NAMALWA (cell line): ENCODE data around the gene MYL7.
"Not testable (repeated sequence)": the region's sequence is repeated elsewhere in the genome, so short reads cannot be mapped to it uniquely, and the experiment has no call there.

Source experiments
- DNase-seq: peaks from one replicate; pipeline ENCODE4 v3.0.0-alpha.2; 2015; ENCODE audit warnings: low spot score

Gene MYL7

GRCh38 chr7:44141221-44141850 lies at the start of gene MYL7:
TSS of gene MYL7 (minus strand) at chr7:44141332. CDS start at chr7:44141305, 27 bp downstream.
- DNase-seq = no peak

DNA sequence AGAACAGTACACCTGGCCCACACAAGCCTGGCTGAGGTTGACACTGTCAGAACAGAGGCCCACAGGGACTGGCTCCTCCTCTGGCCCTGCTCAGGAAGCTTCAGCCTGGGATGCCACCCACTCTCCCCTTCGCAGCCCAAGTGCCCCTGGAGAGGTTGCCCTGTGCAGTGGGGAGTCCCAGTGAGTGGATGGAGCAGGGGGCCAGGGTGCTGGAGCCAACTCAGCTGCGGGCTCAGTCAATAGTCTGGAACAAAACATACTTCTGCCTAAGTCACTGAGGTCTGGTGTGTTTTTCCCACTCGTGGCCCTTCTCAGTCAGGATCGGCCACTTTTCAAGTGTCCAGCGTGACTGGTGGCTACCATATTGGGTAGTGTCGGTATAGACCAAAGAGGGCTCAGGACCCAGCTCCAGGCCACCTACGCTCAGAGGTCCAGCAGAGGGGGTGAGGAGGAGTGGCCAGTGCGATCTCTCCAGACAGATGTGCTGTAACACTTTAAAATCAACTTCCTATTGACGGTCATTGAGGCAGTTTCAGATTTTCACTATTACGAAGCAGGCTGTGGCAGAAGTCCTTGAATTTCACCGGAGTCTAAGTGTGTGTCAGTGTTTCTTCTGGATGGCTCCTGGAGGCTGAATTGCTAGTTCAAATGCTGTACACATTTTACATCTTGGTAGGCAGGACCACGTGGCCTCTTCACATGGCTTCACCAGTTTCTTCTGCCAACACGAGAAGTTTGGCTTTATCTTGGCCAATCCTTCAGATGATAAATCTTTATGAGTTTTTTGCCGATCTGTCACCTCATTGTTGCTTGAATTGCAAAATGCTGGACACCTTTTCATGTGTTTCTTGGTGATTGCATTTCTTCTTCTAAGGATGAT lies 49.1 kb upstream of the MYL7 start:
- DNase-seq = no peak

DNA sequence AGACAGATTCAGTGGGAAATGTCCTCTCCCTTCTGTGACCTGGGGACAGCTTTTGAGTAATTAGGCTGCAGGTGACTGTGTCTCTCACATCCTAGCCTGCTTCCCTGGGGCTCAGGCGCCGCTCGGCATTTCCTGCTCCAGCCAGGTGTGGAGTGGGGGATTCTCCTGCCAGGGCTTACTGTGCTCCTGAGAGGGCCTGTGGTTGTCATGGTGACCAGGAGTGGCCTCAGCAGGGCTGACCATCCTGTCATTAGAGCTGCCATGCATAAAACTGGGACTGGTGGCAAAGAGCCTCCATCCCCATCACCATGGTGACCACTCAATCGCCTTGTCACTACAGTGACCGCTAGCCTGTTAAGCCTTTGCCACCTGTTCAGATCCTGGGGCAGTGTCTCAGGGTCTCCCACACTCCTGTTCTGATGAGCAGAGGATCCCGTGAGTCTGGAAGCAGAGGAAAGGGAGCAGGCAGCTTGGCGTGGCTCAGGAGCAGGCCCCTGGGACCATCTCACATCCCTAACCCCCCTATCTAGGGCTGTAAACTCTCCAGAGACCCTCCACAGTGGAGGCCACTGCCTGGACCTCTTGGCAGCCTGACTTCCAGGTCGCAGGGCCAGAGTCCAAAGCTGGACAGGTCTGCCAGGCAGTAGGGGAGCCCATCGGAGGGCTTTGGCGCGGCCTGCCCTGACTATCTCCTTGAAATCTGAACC lies 48.3 kb upstream of the MYL7 start, which contains the start of gene GCK:
Gene GCK (minus strand): TSS at position 154 of the 707 bp plus-strand sequence. CDS start 486 bp downstream, outside the sequence.
- DNase-seq = no peak

GRCh38 chr7:44188480-44189225 lies 47.5 kb upstream of the MYL7 start:
- DNase-seq = no peak

- DNase-seq = no peak
Measured at GRCh38 chr7:44187636-44188416, 46.7 kb upstream of the MYL7 start.

GRCh38 chr7:44186736-44187135 lies 45.6 kb upstream of the MYL7 start:
- DNase-seq = no peak

DNA sequence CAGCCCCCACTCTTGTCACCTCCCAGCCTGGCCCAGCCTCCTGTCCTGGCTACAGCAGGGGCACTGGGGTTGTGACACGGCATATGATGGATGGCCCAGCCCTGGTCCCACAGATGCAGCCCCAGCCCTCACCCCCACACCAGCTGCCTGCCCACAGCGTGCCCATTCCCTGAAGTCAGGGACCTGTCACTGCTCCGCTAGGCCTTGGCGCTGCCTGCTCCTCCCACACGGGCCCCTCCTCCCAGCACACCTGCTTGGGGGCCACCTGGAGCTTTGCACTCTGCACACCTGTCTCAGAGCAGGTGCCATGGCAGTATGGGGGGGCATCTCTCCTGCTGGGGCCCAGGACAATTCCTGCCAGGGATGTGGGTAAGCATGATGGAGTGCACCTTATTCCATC lies 44.6 kb upstream of the MYL7 start:
- no peak for DNase-seq

- no peak for DNase-seq
Measured at GRCh38 chr7:44184873-44185446, 43.8 kb upstream of the MYL7 start.

- DNase-seq = no peak
Measured at GRCh38 chr7:44184206-44184872, 43.2 kb upstream of the MYL7 start.

DNA sequence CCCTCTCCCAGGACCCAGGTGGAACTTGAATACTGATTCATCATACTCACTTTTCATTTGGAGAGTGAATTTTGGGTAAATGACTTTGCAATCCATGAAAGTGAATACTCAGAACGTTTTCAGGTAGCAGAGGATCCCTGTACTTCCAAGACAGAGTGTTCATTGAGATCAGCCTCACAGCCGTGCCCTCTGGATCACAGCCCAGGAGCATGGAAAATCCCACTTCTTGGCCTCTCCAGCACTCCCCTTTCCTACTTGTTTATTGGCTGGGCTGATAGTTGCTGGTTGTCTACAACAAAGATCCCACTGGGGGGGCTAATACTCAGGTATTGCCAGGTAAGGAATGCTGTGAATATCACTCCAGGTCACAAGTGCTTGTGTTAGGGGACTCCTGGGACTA lies 42.3 kb upstream of the MYL7 start:
- no peak for DNase-seq

DNA sequence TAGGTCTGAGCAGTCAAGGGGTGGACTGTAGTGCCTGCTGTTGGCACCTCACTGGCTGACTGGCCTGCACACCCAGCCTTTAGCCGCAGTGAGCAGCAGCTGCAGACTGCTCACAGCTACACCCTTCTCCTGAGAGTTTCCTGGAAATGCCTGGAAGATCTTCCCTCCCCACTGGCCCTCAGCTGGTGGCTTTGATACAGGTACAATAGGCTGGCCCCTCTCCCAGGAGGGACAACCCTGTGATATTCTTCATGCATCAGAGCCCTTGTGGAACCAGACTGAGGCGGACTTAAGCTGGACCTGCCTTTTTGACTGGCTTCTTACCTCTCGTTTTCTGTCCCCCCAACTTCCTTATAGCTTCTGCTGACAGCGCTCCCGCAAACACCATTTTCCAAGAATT lies 41.7 kb upstream of the MYL7 start:
- DNase-seq = no peak

DNA sequence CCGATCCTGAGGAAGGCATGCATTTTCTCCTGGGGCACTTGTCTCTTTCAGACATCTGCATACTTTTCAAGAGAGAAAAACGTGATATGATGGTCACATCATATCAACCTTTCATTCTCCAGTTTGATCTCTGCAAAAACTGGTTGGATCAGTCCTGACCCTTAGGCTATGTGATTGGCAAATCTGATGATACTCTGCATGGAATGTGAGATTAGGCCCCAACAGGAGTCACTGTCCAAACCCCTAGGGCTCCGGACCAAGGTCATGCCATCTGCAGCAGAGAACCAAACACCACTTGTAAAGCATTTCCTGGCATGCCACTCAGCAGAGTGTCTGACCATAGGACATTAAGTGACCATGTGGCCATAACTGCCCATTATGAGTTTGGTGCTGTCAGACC lies 39.5 kb upstream of the MYL7 start:
- no peak for DNase-seq

DNA sequence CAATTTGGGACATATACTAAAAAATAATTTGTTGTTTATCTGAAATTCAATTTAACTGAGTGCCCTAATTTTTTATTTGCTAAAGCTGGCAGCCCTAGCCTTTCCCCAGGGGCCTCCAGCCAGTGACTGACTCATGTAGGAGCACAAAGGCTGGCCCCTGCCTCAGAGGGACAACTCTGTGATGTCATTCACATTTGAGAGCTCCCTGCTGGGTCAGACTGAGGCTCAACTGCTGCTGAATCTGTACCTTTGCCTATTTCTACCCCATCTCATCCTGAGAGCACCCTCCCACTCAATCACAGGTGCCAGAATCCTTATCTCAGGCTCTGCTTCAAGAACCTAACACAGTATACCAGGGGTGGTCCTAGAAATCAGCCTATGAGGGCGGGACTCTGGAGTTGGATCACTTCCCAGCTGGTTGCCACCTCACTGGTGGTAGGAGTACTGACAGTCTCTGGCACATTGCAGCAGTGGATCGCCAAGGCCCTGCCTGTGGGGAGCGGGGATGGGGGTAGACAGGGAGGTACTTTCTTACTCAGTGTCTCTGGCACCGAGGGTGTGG lies 36.5 kb upstream of the MYL7 start:
- no peak for DNase-seq

DNA sequence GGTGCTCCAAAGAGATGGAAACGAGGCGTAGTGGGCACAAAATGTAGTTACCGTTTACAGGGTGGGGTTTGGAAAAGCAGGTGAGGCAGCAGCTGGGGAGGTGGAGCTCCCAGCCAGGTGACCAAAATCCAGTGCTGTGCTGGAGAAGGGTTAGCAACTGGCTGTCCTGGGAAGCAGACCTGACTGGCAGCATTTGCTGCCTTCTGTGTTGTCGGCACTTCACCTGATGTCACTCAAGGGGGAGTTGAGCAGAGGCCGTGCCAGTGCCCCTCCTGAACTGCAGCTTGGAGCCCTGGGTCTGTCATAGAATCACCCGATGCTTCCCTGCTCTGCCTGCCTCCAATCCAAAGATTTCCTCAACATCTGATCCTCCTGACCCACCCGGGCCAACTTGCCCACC lies 35.4 kb upstream of the MYL7 start:
- DNase-seq = no peak

- no peak for DNase-seq
Measured at GRCh38 chr7:44175730-44176129, 34.6 kb upstream of the MYL7 start.

GRCh38 chr7:44174694-44174948 lies 33.5 kb upstream of the MYL7 start:
- DNase-seq = not testable (repeated sequence)

- no peak for DNase-seq
Measured at GRCh38 chr7:44173911-44174693, 33.0 kb upstream of the MYL7 start.

GRCh38 chr7:44172803-44173424 lies 31.8 kb upstream of the MYL7 start:
- DNase-seq = no peak

GRCh38 chr7:44172352-44172751 lies 31.2 kb upstream of the MYL7 start:
- DNase-seq = no peak
